MM.1S (cell line): ENCODE data around the gene DNM1.

Experiments
- EZH2 ChIP-seq: fragments of 300-600 bp; sonication (generic); optimal IDR thresholded peaks from 2 replicates; pipeline ENCODE3; 2017; ENCODE audit warnings: low read depth, mild to moderate bottlenecking, antibody characterized with exemption, low read length, mixed read lengths
- EZH2phosphoT487 ChIP-seq: fragments of 300-600 bp; sonication (generic); IDR thresholded peaks from 2 replicates; pipeline ENCODE4 v1.6.1; 2018; ENCODE audit warnings: antibody characterized with exemption, low read length
- TF ChIP-seq, protein P1 (sequence below): fragments of 300-600 bp; sonication (generic); IDR thresholded peaks from 2 replicates; pipeline ENCODE4 v1.5.1; 2016; ENCODE audit warnings: antibody characterized with exemption, low read length, mixed read lengths

DNA sequence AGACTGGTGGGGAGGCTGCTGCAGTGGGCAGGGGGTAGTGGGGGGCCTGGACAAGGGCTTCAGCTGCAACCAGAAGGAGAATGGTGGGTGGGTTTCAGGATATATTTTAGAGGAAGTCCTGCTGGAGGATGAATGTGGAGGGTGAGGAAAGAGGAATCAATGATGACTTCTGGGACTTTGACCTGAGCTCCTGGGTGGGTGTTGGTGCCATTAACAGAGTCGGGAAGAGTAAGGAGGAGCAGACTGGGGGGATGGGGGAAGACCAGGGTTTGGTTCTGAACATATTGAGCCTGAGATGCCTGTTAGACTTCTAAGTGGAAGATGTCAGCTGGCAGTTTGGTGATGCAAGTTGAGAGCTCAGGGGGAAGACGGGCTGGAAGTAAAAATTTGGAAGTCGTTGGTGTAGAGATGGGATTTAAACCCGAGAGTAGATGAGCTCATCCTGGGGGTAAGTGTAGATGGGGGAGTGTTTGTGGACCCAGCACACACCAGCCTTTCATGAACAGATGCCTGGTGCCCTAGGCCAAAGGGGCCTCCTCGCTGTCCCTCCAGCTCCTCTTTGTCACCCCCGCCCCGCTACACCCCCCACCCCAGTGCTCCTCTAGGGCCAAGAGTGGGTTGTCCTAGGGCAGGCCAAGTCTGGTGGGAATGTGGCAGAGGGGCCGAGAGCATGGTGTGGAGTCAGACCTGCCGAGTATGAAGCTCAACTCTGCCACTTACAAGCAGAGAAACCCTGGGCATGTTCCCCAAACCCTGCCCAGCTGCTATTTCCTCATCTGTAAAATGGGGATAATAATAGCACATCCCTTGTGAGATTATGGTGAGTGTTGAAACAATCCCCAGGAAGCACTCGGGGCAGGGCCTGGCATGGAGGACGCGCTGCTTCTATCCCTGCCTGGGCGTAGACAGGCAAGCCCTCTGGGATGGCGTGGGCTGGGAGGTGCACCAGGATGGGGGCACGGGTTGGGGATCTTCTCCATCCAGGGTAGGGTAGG, 4.0 kb downstream of the DNM1 start:
- TF ChIP-seq, protein P1, sequence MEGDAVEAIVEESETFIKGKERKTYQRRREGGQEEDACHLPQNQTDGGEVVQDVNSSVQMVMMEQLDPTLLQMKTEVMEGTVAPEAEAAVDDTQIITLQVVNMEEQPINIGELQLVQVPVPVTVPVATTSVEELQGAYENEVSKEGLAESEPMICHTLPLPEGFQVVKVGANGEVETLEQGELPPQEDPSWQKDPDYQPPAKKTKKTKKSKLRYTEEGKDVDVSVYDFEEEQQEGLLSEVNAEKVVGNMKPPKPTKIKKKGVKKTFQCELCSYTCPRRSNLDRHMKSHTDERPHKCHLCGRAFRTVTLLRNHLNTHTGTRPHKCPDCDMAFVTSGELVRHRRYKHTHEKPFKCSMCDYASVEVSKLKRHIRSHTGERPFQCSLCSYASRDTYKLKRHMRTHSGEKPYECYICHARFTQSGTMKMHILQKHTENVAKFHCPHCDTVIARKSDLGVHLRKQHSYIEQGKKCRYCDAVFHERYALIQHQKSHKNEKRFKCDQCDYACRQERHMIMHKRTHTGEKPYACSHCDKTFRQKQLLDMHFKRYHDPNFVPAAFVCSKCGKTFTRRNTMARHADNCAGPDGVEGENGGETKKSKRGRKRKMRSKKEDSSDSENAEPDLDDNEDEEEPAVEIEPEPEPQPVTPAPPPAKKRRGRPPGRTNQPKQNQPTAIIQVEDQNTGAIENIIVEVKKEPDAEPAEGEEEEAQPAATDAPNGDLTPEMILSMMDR, result no peak
- no peak for TF ChIP-seq EZH2phosphoT487
- no peak for TF ChIP-seq EZH2
